HUDEP-2 (cell line): ENCODE data around the gene BTRC.
"Not testable (repeated sequence)": the region's sequence is repeated elsewhere in the genome, so short reads cannot be mapped to it uniquely, and the experiment has no call there.

Experiments
- DNase-seq, 76 experiments: peaks; one replicate each; lab custom pipeline; 2025; ENCODE audit not compliant: unreplicated experiment in 76 of 76; lab: John Stamatoyannopoulos, UW

BTRC gene

GRCh38 chr10:101385866-101386658 is 32.1 kb downstream of the BTRC start:
- DNase-seq = no peak

GRCh38 chr10:101386659-101387259 is 32.8 kb downstream of the BTRC start:
- no peak for DNase-seq

DNA sequence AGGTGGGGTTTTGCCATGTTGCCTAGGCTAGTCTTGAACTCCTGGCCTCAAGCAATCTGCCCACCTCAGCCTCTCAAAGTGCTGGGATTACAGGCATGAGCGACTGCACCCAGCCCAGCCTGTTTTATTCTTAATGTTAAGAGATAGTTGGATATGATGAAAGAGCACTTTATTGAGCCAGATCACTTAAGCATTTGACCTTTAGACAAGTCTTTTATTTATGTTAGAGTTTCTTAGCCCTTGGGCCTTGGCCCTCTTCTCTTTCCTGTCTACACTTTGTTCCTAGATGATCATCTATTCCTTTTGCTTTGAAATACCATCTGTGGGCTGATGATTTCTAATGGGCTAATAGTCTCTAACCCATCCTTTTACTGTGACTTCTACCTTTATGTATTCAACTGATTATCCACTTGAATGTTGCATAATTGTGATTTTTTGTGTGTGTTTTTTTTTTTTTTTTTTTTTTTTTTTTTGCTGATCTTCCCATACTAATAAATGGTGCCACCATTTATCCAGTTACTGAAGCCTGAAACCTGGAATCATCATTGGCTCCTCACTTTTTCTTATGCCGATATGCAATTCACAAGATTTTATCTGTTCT is 34.8 kb downstream of the BTRC start:
- no peak for DNase-seq

- not testable (repeated sequence) for DNase-seq
These were observed 35.6 kb downstream of the BTRC start for GRCh38 chr10:101389532-101389931.

DNA sequence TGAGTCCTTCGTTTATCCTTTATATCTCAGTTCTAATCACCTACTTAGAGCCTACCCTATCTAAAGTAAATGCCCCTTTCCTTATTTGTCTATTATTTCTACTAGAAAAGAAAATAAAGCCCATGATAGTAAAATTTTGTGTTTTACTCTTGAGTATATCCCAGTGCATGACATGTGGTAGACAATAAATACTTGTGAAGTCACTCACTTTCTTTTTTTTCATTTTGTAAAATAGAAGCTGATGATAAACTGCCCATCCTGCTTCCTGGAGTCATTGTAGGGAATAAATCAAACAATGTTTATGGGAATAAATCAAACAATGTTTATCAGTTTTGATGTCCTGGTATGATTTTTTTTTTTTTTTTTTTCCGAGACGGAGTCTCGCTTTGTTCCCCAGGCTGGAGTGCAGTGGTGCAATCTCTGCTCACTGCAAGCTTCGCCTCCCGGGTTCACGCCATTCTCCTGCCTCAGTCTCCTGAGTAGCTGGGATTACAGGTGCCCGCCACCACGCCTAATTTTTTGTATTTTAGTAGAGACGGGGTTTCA is 36.1 kb downstream of the BTRC start:
- no peak for DNase-seq

DNA sequence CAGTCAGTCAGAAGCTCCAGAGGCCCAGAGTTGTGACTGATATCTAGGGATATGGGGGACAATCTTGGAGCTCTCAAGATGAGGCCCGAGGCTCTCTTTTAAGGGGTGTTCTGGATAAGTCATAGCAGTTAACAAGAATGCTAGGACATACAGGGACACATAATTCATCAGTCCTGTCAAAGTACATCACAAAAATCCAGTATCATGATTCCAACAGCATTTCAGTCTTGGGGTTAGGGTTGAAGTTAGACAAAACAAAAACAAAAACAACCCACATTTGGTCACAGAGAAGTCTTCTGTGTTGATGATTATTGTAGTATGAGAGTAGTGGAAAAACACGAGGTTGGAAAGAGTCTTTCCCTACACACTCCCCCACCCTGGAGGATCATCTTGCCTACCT is 39.4 kb downstream of the BTRC start:
- no peak for DNase-seq

GRCh38 chr10:101394524-101395133 is 40.7 kb downstream of the BTRC start:
- DNase-seq = no peak

- no peak for DNase-seq
These were observed 43.2 kb downstream of the BTRC start for GRCh38 chr10:101397140-101397539.

- DNase-seq = no peak
These were observed 46.6 kb downstream of the BTRC start for GRCh38 chr10:101400585-101400984.

- DNase-seq = no peak
These were observed 48.7 kb downstream of the BTRC start for GRCh38 chr10:101402711-101403110.

- no peak for DNase-seq
These were observed 49.2 kb downstream of the BTRC start for GRCh38 chr10:101403161-101403560.

- no peak for DNase-seq
These were observed 51.0 kb downstream of the BTRC start for GRCh38 chr10:101405001-101405400.

DNA sequence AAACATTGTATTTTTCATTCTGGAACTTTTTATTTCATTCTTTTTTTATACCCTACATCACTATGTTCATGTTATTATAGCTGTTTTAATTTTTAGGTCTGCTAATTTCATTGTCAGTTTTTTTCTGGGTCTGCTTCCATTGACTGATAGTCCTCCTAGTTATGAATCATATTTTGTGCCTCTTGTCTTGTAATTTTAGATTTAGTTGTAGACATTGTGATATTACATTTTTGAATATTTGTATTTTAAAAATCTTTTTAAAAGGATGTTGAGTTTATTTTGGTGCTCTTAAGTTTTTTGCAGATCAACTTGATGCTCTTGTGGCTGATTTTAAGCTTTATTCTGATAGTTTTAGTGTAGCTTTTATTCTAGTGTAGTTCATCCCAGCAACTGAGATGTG is 57.6 kb downstream of the BTRC start:
- DNase-seq = no peak

GRCh38 chr10:101414034-101414433 is 60.1 kb downstream of the BTRC start:
- DNase-seq = no peak

- DNase-seq = no peak
These were observed 61.9 kb downstream of the BTRC start for GRCh38 chr10:101415884-101416283.

GRCh38 chr10:101421967-101422366 is 68.0 kb downstream of the BTRC start:
- not testable (repeated sequence) for DNase-seq

GRCh38 chr10:101425535-101425934 is 71.6 kb downstream of the BTRC start:
- no peak for DNase-seq

GRCh38 chr10:101428036-101428435 is 74.1 kb downstream of the BTRC start:
- DNase-seq = no peak

GRCh38 chr10:101429423-101429822 is 75.5 kb downstream of the BTRC start:
- no peak for DNase-seq

GRCh38 chr10:101436302-101436701 is 82.3 kb downstream of the BTRC start:
- DNase-seq = no peak

DNA sequence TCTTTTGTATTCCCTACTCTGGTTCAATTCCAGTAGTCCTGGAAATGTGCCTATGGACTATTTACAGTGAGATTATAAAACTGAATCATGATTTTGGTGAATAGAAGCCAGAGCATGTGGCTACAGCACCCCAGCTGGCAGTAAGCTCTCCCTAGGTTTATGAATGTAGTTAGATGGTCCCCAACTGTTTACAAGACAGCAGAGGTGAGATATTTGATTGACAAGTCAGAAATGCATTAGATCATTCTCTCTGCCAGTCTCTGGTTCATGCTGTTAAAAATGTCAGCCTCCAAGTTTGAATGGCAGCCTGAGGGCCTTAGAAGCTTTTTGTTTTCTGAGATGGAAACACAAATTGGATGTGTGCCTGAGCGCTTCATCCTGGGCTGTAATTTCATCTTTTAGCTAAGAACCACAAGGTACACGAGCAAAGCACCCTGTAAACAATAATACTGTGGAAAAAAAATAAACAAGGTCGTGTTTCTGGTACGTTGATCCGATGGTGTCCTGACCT is 85.0 kb downstream of the BTRC start:
- no peak for DNase-seq
